RCC 7860 (cell line): ENCODE data around the gene FEM1A.
"Not testable (repeated sequence)": the region's sequence is repeated elsewhere in the genome, so short reads cannot be mapped to it uniquely, and the experiment has no call there.

ENCODE experiments used
- DNase-seq: peaks from one replicate; pipeline ENCODE4 v3.0.0-alpha.2; 2015; ENCODE audit warnings: low spot score
- FAIRE-seq: peaks from 2 replicates; lab custom pipeline; 2012; peaks lifted over from hg19 to GRCh38; lab: Jason Lieb, UNC

Gene FEM1A

DNA sequence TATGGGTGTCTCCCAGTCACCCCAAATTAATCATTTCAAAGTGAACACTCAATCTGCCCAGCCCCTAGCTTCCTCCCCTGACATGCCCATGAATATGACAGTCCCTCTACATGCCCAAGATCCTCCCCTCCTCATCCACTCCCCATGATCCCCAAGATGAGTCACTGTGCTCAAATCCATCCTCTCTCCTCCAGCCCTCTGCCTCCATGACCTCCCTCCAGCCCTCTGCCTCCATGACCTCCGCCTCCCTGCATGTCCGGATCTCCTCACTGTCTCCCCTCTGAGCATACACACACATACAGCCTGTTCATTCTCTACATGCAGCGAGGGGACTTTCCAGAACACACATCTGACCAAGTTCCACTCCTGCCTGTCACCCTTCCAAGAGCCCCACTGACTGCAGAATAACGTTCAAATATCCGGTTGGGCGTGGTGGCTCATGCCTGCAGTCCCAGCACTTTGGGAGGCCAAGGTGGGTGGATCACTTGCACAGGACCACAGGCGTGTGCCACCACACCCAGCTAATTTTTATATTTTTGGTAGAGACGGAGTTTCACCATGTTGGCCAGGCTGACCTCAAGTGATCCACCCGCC, 18.4 kb upstream of the FEM1A start:
- DNase-seq (no peak), FAIRE-seq (no peak)

DNA sequence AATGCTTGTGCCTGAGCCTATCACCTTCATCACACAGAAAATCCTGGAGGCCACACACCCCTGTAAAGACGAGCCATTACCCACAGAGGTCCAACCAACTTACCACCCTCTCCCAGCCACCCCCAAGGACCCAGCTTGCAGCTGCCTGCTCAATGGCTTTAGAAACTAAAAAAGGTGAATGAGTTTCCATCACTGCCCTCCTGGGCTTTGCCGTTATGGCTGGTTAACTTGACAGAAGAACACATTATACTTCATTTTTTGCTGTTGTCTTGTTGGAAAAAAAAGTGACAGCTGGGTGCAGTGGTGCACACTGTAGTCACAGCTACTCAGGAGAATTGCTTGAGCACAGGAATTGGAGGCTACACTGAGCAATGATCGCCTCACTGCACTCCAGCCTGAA, 17.4 kb upstream of the FEM1A start:
- FAIRE-seq = no peak
- DNase-seq = no peak

DNA sequence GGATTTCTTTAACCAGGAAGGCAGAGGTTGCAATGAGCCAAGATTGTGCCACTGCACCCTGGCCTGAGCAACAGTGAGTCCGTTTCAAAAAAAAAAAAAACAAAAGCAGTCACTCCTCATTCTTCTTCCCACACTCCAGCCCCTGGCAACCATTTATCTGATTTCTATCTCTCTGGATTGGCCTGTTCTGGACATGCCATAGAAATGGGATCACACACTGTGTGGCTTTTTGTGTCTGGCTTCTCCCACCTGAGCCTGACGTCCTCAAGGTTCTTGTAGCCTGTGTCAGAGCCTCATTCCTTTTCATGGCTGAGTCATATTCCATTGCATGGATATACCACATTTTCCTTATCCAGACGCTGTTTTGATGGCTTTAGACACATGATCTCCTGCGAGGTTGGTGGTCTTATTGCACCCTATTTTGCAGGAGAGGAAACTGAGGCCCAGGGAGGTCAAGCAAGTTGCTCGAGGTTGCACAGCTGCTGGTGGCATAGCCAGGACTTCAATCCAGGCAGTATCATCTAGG, 15.8 kb upstream of the FEM1A start:
- FAIRE-seq (no peak), DNase-seq (no peak)

DNA sequence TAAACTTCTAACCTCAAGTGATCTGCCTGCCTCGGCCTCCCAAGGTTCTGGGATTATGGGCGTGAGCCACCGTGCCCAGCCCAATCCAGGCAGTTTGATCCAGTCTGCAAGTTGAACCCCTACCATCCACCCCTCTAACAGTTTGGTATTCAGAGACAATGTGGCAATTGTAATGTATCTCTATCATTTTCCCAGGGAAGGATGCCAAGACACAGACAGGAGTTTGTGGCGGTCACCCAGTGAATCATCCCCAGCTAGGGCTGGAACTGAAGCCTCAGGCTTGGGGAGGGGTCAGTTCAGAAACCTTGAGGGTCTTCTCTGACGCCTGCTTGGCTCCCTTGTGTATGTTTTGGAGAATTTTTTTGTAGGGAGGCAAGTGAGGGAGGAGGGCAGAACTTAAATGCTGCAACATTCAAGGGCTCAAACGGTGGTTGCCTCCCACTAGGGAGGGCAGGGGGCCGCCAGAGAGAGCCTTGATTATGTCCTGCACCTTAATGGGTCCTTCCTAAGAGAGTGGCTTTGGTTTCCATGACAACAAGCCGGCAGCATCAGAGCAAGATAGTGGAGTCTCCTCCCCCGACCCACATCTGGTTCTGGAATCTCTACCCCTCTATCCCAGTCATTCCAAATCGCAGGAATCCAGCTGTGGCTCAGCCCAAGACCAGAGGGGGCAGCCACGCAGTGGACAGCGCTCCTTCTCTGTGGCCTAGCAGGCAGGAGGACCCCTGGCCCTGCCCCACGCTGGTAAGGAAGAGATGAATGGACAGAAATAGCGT, 14.9 kb upstream of the FEM1A start:
- FAIRE-seq (no peak), DNase-seq (no peak)

DNA sequence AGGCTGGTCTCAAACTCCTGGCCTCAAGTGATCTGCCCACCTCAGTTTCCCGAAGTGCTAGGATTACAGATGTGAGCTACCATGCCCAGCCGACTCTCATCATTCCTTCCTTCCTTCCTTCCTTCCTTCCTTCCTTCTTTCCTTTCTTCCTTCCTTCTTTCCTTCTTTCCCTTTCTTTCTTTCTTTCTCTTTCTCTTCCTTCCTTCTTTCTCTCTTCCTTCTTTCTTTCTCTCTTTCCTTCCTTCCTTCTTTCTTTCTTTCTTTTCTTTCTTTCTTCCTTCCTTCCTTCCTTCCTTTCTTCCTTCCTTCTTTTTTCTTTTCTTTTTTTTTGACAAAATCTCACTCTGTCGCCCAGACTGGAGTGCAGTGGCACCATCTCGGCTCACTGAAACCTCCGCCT, 13.4 kb upstream of the FEM1A start:
- not testable (repeated sequence) for FAIRE-seq, DNase-seq

DNA sequence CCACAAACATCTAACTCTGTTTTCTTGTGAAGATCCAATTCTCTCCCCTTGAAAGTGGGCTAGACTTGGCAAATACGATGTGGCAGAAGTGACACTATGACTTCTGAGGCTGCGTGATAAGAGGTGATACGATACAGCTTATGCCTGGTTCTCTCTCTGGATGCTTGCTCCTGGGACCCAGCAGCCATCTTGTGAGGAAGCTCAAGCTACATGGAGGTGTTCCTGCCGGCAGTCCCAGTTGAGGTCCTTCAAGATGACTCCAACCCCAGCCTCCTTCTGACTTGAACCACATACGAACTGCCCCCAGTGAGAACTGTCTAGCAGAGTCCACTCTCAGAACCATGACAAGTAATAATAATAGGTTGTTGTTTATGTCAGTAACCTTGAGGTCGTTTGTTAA, 10.7 kb upstream of the FEM1A start:
- DNase-seq (no peak), FAIRE-seq (no peak)

DNA sequence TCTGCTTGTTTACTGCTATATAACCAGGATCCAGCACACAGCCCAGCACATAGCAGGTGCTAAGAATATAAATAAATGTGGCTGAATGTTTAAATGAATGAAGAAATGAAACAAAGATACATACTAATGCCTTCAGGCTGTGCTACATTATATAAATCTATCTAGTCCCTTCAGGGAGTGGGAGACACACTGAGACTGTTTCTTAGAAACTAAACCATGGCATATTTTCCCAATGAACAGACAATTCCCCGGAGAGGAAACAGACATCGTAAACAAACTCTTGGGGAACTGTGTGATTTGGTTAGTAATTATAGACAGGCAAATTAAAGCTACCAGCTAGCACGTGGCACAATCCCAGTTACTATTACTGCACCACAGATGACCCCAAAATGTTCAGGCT, 9.7 kb upstream of the FEM1A start:
- DNase-seq = no peak
- no peak for FAIRE-seq

DNA sequence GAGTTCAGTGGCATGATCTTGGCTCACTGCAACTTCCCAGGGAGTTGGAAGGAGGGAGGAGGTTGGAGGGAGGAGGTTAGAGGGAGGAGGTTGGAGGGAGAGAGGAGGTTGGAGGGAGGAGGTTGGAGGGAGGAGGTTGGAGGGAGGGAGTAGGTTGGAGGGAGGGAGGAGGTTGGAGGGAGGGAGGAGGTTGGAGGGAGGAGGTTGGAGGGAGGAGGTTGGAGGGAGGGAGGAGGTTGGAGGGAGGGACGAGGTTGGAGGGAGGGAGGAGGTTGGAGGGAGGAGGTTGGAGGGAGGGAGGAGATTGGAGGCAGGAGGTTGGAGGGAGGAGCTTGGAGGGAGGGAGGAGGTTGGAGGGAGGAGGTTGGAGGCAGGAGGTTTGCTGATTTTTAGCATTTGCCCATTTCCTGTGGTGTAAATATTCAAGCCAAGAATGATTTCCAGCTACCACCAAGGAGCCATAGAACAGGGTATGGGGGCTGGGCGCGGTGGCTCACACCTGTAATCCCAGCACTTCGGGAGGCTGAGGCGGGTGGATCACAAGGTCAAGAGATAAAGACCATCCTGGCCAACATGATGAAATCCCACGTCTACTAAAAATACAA, 5.0 kb upstream of the FEM1A start:
- not testable (repeated sequence) for DNase-seq, FAIRE-seq

DNA sequence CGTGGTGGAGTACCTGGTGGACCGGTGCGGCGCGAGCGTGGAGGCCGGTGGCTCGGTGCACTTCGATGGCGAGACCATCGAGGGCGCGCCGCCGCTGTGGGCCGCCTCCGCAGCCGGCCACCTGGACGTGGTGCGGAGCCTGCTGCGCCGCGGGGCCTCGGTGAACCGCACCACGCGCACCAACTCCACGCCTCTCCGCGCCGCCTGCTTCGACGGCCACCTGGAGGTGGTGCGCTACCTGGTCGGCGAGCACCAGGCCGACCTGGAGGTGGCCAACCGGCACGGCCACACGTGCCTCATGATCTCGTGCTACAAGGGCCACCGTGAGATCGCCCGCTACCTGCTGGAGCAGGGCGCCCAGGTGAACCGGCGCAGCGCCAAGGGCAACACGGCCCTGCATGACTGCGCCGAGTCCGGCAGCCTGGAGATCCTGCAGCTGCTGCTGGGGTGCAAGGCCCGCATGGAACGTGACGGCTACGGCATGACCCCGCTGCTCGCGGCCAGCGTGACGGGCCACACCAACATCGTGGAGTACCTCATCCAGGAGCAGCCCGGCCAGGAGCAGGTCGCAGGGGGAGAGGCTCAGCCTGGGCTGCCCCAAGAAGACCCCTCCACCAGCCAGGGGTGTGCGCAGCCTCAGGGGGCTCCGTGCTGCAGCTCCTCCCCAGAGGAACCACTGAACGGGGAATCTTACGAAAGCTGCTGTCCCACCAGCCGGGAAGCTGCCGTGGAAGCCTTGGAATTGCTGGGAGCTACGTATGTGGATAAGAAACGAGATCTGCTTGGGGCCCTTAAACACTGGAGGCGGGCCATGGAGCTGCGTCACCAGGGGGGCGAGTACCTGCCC, 708 bp downstream of the FEM1A start:
- DNase-seq, FAIRE-seq: not testable (repeated sequence)

DNA sequence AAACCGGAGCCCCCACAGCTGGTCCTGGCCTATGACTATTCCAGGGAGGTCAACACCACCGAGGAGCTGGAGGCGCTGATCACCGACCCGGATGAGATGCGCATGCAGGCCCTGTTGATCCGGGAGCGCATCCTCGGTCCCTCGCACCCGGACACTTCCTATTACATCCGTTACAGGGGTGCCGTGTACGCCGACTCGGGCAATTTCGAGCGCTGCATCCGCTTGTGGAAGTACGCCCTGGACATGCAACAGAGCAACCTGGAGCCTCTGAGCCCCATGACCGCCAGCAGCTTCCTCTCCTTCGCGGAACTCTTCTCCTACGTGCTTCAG, 1.3 kb downstream of the FEM1A start:
- DNase-seq = not testable (repeated sequence)

DNA sequence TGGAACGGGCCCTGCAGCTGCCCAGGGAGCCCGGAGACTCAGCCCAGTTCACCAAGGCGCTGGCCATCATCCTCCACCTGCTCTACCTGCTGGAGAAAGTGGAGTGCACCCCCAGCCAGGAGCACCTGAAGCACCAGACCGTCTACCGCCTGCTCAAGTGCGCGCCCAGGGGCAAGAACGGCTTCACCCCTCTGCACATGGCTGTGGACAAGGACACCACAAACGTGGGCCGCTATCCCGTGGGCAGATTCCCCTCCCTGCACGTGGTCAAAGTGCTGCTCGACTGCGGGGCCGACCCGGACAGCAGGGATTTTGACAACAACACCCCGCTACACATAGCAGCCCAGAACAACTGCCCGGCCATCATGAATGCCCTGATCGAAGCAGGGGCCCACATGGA, 1.7 kb downstream of the FEM1A start:
- FAIRE-seq, DNase-seq: not testable (repeated sequence)

More for the DNA sequence above, 1.3 kb downstream of the FEM1A start:
- not testable (repeated sequence) for FAIRE-seq

DNA sequence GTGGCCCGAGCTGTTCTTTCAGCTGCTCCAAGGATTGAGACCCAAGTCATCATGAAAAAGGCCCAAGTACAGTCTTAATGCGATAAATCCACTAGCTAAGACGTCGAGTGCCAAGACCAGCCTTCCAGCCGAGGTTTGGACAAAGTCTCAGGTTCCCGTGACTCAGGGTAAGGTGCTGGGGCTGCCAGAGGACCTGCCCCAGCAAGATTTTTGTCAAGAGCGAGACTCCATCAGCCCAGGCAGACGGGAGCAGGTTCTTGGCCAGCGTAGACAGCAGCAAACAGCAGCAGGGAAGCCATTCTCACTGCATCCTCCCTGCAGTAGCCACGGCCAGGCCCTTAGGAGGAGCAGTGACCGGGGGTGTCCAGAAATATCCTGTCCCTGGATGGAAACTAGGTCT, 3.4 kb downstream of the FEM1A start:
- no peak for FAIRE-seq
- DNase-seq = no peak

DNA sequence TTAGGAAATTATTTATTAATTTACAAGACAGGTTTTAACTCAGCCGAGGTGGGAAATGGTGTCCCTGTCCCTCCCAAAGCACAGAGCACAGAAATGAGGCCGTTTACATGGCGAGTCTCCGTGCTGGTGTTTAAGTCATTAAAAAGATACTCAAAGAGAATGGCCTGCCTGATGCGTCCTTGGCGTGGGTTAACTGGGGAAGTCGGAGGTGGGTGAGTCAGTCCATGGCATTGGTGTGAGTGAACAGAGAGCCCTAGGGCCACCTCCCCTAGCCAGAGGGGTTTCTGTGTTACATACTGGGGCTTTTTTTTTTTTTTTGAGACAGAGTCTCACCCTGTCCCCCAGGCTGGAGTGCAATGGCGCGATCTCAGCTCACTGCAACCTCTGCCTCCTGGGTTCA, 3.9 kb downstream of the FEM1A start:
- DNase-seq (no peak), FAIRE-seq (no peak)

DNA sequence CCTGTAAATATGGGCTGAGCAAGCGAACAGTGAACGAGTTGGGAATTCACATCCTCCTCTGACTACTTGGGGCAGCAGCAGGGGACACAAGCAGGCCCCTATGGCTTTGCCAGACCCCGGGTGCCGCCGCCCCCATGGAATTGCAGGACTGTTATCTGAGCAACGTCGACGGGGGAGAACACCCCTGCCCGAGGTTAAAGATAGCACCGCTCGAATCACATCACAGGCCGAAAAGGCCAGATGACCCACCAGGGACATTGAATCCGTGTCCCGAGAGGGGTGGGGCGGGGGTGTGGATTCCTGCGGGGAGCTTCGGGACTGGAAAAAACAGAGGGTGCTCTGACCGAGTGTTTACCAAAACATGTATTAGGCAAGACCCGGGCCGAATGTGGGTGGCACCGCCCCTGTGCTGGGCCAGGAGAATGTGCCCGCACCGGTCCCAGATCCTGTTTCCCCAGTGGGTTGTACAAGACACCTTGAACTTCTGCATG, 9.1 kb downstream of the FEM1A start:
- FAIRE-seq = no peak
- no peak for DNase-seq

DNA sequence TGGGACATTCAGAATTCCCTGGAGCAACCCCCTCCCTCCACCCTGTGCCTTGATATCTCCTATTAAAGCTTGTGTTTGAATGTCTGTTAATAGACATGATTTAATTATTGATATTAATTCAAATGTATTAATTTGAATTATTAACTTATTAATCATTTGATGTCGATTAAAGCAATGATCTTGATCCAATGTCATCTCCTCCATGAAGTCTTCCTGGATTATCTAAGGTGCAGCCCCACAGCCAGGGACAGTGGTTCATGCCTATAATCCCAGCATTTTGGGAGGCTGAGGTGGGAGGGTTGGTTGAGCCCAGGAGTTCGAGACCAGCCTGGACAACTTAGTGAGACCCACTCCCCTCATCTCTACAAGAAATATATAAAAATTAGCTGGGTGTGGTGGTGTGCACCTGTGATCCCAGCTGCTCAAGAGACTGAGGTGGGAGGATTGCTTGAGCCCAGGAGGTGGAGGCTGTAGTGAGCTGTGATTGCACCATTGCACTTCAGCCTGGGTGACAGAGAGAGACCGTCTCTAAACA, 9.6 kb downstream of the FEM1A start:
- no peak for DNase-seq
- no peak for FAIRE-seq

DNA sequence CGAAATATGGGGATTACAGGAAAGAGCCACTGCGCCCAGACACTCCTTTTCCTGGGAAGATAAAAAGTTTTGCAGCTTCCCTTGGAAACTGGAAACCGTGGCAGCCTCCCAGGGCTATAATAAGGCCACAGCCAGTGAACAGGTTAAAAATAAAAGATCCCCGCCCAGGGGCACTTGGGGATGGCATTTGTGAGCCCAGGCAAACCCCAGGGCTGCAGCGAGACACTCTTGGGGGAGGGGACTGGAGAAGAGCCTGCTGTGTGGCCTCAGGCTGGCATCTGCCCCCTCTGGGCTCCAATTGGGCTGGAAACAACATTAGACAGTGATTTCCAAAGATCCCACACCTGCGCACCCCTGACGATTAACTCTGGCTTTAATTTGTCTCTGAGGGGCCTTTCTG, 11.2 kb downstream of the FEM1A start:
- no peak for FAIRE-seq
- no peak for DNase-seq

DNA sequence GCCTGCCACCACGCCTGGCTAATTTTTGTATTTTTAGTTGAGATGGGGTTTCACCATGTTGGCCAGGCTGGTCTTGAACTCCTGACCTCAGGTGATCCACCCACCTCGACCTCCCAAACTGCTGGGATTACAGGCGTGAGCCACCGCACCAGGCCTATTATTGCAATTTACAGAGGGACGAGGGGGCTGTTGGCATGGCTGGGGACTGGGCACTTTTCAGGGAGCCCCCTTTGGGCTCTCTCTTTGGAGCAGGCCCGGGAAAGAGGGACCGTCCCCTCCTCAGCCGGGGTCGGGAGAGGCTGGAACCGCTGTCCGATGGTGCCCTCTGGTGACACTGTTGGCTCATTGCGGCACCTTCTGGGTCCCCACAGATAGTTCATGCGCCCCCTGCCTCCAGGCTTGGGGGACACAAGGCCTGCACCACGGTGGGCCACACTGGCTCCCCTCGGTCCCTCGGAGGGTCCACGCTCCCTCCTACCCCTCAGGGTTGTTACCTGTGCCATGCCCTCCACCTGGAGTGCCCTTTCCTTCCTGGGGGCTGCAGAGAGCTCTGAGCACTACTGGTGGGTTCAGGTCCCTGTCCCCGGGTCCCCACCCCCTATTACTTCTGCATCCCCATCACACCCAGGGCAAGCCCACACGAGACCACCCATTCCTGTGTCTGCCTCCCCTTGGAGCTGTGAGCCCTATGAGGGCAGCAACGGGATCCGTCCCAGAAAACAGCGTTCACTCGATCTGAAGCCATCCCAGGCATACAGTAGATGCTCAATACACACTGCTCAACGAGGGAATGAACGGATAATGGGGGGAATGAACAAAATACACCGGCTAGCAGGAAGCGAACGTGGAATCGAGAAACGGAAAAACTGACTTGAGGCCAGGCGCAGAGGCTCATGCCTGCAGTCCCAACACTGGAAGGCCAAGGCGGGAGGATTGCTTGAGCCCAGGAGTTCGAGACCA, 12.5 kb downstream of the FEM1A start:
- peak; percentile 20 for DNase-seq
- FAIRE-seq = no peak

DNA sequence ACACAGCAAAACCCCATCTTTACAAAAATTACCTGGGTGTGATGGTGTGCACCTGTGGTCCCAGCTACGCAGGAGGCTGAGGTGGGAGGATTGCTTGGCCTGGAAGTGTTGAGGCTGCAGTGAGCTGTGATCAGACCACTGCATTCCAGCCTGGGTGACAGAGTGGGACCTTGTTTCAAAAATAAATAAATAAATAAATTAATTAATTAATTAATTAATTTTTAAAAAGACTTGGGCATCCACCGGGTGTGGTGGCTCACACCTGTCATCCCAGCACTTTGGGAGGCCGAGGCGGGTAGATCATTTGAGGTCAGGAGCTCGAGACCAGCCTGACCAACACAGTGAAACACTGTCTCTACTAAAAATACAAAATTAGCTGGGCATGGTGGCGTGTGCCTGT, 13.6 kb downstream of the FEM1A start:
- FAIRE-seq, DNase-seq: not testable (repeated sequence)

DNA sequence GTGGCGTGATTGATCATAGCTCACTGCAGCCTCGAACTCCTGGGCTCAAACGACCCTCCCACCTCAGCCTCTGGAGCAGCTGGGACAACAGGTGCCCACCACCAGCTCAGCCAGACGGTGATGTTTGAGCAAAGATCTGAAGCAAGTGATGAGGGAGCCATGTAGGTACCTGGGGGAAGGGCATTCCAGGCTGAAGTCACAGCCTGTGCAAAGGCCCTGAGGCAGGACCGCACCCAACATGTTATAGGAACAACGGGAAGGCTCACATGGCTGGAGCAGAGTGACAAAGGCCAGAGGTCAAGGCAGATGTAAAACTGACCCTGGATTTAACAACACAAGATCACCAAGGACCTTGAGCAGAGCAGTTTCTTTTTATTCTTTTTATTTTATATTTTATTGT, 14.8 kb downstream of the FEM1A start:
- FAIRE-seq (no peak), DNase-seq (no peak)

DNA sequence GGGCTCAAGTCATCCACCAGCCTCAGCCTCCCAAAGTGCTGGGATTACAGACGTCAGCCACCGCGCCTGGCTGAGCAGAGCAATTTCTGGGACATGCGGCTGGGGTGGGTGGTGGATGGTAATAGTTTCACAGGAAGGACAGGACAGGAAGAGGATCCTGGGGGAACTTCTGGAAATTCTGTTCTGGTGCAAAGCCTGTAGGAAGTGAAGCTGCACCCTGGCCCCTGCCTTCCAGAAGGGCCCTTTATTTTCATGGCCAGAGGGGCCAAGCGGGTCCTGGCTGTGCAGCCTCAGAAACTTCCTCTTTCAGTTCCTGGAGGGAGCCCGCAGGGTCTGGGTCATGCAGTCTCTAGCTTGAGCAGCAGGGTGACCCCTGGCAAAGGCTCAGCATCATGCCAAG, 15.7 kb downstream of the FEM1A start:
- FAIRE-seq (no peak), DNase-seq (peak; percentile 31)
